Measurements from ENCODE around the gene HSFX1.
"Not testable (repeated sequence)": the region's sequence is repeated elsewhere in the genome, so short reads cannot be mapped to it uniquely, and the experiment has no call there.

DNA sequence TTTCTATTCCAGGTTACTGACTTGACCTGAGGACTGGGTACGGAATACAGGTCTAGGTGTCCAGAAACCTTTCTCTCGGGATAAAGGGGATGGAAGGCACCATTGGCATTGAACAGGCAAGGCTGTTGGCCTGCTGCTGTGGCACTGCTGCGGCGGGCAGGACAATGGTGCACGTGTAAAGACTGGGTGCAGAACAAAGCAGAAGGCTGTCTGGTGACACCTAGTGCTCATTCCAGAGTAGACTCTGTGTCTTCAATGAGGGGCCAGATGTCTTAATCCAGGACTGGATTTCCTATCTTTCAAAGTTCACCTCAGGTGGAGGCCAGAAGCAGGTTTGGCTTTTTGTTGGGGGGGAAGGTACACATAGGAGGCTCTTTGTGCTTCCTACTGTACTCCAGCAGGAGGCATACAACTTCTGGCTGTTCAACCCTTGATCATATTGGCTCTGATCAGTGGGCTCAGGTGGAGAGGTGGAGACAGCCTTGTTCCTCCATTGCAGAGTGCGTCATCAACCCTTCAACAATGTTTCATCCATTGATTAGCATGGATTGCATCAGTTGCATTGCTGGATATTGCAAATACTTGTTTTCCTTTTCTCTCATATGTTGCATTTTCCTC is 27.4 kb upstream of the HSFX1 start:
- not testable (repeated sequence) for TF ChIP-seq POLR2AphosphoS5, POLR2A (IDR thresholded peaks at IDR 0.05)
- TF ChIP-seq, protein P1, sequence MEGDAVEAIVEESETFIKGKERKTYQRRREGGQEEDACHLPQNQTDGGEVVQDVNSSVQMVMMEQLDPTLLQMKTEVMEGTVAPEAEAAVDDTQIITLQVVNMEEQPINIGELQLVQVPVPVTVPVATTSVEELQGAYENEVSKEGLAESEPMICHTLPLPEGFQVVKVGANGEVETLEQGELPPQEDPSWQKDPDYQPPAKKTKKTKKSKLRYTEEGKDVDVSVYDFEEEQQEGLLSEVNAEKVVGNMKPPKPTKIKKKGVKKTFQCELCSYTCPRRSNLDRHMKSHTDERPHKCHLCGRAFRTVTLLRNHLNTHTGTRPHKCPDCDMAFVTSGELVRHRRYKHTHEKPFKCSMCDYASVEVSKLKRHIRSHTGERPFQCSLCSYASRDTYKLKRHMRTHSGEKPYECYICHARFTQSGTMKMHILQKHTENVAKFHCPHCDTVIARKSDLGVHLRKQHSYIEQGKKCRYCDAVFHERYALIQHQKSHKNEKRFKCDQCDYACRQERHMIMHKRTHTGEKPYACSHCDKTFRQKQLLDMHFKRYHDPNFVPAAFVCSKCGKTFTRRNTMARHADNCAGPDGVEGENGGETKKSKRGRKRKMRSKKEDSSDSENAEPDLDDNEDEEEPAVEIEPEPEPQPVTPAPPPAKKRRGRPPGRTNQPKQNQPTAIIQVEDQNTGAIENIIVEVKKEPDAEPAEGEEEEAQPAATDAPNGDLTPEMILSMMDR (IDR thresholded peaks at IDR 0.05), result not testable (repeated sequence)
